CD4-positive, alpha-beta T cell treated with Interleukin-15 for 1 hour (primary cell): Measurements from ENCODE around the gene RCC1.
"Not testable (repeated sequence)": the region's sequence is repeated elsewhere in the genome, so short reads cannot be mapped to it uniquely, and the experiment has no call there.

Source experiments
- DNase-seq: peaks from one replicate; pipeline ENCODE4 v3.0.0-alpha.2; 2020

The RCC1 gene, protein sequence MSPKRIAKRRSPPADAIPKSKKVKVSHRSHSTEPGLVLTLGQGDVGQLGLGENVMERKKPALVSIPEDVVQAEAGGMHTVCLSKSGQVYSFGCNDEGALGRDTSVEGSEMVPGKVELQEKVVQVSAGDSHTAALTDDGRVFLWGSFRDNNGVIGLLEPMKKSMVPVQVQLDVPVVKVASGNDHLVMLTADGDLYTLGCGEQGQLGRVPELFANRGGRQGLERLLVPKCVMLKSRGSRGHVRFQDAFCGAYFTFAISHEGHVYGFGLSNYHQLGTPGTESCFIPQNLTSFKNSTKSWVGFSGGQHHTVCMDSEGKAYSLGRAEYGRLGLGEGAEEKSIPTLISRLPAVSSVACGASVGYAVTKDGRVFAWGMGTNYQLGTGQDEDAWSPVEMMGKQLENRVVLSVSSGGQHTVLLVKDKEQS

DNA sequence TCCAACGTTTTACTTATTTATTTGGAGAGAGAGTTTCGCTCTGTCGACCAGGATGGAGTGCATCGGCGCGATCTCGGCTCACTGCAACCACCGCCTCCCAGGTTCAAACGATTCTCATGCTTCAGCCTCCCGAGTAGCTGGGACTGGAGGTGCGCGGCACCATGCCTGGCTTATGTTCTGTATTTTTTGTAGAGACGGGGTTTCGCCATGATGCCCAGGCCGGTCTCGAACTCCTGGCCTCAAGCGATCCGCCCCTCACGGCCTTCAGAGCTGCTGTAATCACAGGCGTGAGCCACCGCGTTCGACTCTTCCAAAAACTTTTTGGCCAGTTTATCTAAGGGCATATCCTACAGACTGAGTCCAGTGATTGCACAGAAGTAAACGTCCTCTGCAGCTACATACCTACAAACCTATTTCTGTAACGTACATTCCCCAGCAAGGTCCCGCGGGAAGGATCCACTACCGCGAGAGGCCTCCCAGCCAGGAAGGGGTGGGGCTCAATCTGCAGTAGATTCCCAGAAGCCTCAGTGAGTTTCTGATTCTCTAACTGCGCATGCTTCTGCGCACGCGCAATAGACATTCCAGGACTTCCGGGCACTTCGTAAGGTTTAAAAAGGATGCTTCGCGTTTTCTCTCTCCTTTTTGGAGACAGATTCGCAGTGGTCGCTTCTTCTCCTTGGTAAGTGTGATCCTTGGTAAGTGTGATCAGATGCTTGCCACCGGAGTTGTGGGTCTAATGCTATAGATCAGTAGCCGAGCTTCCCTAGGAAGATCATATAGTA lies at the start of gene RCC1:
Gene RCC1, plus strand, starts transcription at position 638 of the 782 bp plus-strand sequence. CDS start 23,824 bp downstream, outside the sequence.
- DNase-seq = peak; percentile 98

DNA sequence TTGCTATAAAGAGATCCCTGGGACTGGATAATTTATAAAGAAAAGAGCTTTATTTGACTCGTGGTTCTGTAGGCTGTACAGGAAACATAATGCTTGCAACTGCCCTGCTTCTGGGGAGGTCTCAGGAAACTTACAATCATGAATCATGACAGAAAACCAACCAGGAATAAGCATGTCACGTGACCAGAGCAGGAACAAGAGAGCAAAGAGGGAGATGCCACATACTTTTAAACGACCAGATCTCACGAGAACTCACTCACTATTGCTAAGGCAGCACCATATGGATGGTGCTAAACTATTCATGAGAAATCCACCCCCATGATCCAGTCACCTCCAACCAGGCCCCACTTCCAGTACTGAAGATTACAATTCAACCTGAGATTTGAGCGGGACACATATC lies 49.8 kb upstream of the RCC1 start:
- no peak for DNase-seq

DNA sequence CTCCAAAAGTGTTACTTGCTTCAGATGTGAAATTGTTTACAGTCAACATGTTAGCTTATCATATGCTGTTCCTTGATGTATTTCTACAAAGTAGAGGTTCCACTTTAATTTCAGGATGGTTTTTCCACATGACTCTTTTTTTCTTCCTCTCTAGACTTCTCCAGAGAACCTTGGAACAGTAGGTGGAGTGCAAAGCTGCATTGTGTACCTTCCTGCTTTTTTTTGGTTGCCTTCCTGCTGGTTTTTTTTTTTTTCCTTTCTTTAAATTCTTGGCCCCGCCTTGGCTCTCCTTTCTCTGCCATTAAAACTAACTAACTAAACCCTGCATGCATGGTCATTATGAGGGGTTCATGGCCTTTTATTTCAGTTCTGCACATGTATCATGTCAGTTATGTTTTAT lies 48.2 kb upstream of the RCC1 start:
- no peak for DNase-seq

DNA sequence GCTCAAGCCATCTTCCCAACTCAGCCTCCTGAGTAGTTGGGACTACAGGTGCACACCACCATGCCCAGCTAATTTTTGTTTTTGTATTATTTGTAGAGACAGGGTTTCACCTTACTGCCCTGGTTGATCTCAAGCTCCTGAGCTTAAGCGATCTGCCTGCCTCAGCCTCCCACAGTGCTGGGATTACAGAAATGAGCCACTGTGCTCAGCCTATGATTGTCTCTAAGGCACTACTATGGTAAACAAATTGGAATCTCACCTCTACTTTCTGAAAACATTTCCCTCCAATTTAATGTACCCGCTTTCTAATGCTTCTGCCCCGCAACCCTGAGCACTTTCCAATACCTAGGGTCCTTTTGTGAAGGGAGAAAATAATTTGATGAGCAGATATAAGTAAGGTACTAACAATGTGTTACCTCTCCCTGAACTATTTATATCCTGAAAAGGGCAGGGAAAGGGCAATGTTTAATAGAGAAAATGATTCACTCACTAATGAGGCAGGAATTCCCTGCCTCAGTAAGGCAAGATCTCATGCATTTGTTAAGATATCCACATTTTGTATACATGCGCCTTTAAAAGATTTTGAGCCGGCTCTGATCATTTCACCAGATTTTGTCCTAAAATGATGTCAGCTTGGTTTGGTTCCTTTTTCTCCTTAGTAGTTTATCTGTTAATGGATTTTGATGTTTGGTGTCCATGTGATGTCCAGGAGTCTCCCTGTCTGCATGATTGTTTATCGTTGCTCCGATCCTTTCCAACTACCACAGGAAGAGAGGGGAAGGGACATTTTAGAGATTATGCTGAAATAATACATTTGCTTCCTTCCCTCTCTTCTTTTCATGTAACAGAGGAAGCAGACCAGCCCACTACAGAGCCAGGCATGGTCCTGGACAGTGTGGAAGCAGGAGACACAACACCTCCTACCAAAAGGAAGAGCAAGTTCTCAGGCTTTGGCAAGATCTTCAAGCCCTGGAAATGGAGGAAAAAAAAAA lies 47.3 kb upstream of the RCC1 start:
- DNase-seq = no peak

DNA sequence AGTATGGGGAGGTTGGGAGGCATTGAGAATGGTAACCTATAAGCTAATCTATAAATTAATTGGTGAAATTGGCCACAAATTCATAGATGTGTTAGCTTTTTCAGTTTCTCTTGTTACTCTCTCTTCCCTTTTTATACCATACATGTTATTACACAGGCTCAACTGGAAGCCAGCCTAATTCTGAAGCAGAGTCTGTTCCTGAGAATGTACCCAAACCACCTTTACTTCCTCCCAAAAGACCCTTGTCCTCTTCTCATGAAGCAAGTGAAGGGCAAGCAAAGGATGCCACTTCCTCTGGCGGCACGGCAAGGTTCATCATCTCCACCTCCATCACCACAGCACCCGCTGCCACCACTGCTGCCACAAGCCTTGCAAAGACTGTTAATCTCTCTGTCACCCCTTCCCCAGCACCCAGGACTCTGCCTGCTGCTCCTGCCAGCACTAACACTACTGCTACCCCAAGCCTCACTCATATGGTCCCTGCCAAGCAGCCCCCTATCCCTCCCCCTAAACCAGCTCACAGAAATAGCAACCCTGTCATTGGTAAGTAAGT lies 39.5 kb upstream of the RCC1 start:
- no peak for DNase-seq

DNA sequence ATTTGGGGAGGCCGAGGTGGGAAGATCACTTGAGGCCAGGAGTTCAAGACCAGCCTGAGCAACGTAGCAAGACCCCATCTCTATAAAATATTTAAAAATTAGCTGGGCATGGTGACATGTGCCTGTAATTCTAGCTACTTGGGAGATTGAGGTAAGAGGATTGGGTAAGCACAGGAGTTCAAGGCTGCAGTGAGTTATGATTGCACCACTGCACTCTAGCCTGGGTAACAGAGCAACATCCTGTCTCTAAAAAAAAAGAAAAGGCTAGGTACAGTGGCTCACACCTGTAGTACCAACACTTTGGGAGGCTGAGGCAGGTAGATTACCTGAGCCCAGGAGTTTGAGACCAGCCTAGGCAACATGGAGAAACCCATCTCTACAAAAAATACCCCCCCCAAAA lies 35.7 kb upstream of the RCC1 start:
- DNase-seq = no peak

DNA sequence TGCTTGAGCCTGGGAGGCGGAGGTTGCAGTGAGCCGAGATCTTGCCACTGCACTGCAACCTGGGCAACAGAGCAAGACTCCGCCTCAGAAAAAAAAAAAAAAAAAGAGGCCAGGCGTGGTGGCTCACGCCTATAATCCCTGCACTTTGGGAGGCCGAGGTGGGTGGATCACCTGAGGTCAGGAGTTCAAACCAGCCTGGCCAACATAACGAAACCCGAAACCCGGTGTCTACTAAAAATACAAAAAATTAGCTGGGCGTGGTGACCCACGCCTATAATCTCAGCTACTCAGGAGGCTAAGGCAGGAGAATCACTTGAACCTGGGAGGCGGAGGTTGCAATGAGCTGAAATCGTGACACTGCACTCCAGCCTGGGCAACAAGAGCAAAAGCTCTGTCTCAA lies 26.3 kb upstream of the RCC1 start:
- not testable (repeated sequence) for DNase-seq

DNA sequence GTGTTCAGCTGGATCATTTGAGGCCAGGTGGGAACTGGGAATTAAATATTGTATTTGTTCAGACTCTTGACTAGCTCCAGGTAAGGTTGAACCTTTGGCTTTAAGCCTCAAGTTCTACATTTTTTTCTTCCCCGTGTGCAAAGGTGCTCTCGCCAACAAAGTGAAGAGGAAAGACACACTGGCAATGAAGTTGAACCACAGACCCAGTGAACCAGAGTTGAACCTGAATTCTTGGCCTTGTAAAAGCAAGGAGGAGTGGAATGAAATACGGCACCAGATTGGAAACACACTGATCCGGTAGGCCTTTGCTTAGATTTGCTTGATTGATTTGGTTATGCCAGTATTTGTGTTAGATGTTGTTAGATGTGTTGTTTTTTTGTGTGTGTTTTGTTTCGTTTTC lies 25.5 kb upstream of the RCC1 start:
- DNase-seq = no peak

DNA sequence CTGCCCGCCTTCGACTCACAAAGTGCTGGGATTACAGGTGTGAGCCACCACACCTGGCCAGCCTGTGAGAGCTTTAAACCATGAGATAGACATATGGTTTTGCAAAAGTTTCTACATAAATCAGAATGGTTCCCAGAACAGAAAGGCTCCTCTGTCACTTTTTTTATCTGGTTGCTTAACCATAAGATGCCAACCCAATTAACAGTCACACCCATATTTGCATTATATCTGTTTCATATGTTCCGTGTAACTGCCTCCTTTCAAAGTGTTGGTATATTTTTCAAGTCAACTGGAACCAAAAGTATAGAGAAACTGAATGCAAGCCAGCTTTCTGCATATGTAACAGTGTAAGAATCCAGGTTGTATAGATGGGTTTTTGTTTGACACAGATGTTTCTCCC lies 23.7 kb upstream of the RCC1 start:
- no peak for DNase-seq

DNA sequence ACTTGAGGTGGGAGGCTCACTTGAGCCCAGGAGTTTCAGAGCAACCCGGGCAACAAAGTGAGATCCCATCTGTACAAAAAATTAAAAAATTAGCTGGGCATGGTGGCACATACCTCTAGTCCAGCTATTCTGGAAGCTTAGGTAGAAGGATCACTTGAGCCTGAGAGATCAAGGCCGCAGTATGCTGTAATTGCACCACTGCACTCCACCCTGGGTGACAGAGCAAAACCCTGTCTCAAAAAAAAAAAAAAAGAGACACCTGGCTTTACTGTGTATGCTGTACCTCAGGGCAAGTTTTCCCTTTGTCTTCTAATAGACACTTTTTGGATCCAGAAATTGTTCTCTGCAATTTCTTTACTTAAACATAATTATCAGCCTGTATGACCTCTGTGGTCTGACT lies 23.1 kb upstream of the RCC1 start:
- DNase-seq = no peak

DNA sequence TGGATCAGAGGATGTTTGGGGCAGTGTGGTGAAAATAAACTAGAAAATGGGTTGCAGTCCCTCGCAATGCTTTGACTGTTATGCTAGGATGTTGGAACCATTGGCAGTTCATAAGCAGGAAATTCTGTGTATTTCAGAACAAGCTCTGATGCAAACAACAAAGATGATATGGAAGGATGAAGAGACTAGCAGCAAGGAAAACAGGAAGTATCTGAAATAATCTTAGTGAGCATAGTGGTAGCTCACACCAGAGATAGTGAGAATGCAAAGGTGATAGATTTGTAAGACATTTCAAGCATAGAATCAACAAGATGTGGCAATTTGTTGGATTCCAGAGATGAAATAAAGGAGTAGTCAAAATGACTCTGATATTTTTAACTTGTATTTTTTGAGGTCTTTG lies 11.1 kb upstream of the RCC1 start:
- DNase-seq = no peak

DNA sequence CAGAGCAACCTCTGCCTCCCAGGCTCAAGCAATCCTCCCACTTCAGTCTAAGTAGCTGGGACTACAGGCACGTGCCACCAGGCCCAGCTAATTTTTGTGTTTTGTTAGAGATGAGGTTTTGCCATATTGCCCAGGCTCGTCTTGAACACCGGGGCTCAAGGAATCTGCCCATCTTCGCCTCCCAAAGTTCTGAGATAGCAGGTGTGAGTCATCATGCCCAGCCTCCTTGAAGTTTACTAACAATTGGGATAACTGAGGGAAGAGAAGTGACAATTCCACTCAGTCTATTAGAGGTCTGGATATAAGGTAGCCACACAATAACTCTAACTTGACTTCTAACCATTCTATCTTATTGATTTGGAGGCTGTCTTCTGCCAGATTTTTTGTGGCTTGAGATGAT lies 6.3 kb upstream of the RCC1 start:
- no peak for DNase-seq

DNA sequence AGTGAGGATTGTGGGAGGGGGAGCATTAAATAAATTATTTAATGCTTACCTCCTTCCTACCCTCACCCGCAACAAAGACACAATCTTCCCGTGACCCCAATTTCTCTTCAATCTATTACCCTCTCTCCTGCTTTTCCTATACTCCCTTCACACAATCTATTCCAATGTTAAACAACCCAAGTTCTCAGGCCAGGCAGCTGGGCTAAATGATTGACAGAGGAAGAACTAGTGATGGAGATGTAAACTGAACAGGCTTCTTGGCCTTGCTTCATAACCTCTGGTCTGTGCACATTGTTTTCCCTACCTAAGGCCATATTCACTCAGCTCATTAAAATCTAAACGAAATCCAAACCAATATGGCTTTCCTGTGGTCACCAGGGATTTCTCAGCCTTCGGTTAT lies 3.9 kb upstream of the RCC1 start:
- no peak for DNase-seq

DNA sequence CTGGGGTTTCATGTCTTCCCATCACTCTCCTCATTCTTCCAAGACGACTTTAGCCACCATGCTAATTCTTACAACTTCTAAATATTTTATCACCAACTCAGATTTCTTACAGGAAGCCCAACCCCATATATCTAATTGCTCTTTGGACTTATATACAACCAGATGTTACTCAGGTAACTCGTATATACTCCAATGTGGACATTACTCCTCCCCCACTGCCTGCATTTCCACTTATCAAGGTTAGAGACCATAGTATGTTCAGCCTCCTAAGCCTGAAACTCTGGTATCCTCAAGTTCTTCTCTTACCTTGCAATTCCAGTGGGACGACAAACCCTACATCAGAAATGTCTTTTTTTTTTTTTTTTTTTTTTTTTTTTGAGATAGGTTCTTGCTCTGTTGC lies 2.7 kb upstream of the RCC1 start:
- no peak for DNase-seq

DNA sequence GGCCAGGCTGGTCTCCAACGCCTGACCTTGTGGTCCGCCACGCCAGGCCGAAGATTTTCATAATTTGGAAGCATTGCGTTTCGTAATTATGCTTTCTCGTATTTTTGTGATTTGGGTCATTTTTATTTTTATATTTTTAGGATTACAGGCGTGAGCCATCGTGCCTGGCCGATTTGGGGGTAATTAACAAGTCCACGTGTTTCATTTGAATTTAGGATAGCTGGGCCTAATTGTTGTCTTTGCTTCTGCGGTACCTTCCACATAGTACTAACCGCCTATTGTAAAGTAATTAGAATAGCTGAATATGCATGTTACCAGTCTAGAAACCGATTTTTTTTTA lies 1.0 kb downstream of the RCC1 start:
- no peak for DNase-seq

DNA sequence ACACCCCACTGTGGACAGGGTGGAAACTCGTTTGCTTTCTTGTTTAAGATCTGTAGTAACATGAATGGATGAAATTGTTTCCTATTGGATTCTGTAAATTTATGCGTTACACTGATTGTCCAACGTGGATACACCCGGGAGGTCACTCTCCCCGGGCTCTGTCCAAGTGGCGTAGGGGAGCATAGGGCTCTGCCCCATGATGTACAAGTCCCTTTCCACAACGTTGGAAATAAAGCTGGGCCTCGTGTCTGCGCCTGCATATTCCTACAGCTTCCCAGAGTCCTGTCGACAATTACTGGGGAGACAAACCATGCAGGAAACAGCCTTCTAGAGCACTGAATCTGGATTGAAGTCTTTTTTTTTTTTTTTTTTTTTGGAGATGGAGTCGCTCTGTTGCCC lies 1.4 kb downstream of the RCC1 start:
- DNase-seq = no peak

DNA sequence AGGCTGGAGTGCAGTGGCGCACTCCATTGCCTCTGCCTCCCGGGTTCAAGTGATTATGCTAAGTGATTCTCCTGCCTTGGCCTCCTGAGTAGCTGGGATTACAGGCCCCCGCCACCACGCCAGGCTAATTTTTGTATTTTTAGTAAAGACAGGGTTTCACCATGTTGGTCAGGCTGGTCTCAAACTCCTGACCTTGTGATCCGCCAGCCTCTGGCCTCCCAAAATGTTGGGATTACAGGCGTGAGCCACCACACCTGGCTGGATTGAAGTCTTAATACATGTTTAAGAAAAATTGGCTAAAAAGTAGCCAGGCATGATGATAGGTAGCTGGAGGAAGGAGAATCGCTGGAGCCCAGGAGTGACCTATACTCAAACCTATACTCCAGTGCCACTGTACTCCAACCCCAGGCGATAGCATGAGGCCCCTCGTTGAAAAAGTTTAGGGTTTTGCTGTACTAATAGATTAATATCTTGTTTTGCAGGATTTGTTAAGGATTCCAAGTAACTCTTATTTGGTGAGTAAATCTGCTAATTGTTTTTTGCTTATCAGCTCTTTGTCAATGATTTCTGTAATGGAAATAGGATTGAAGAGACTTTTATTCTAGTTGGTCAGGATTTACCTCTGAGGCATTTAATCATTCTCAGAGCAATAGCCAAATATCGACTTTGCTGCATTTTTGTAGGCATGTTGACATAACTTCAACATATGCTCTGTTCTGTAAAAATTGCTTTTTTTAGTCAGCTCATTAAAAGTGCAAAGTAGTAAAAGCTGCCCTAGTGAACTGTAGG lies 2.0 kb downstream of the RCC1 start:
- DNase-seq = no peak

DNA sequence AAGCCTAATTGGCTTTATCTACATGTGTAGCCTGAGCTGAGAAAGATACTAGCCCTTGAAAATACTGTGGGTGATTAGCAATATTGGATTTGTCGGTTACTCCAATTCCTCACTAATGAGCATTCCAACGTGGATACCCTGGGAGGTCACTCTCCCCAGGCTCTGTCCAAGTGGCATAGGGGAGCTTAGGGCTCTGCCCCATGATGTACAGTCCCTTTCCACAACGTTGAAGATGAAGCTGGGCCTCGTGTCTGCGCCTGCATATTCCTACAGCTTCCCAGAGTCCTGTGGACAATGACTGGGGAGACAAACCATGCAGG lies 2.6 kb downstream of the RCC1 start:
- DNase-seq = no peak

DNA sequence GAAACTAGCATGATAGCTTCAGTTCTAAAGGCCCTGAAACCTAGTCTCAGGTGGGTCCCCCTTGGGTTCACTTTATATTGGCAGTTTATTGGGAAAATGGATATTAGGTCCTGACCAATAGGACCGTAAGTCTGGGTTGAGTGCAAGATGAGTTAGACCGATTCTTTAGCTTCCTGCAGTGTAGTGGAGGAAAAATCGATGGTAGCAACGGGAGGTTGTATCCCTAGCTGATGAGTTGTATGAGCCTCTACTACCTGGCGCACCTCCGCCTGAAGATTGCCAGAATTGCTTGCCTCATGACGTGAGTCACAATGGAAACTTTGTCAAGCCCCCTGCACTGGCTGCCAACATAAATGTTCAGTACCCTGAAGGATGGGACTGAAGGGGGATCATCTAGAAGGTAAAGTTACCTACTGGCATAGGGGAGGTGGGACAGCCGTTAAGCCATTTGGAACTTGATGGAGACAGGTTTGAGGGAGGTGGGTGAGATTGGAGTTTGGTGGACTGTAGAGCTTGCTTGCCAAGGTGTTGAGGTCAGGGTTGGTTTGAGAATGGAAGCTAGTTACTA lies 3.9 kb downstream of the RCC1 start:
- DNase-seq = no peak

DNA sequence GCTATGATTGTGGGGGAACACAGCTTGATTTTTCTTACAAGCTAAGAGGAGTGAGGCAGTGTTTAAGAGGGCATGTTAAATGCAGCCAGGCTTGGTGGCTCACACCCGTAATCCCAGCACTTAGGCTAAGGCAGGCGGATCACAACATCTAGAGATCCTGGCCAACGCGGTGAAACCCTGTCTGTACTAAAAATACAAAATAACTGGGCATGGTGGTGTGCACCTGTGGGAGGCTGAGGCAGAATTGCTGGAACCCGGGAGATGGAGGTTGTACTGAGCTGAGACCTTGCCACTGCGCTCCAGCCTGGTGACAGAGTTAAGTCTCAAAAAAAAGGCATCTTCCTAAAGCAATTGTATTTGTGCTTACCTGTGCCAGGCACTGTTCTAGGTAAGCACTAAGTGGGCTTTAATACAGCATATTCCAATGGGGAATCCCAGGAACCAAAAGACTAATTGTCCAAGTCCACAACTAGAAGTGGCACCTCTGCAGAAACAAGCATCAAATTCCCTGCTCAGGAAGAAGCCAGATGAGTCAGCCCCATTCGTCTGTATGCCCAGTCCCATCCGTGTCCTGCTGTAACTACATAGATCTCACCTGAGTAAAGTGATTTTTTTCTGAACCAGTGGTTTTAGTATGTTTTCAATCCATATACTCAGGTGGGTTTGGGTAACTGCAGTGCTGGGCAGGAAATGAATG lies 4.6 kb downstream of the RCC1 start:
- DNase-seq = no peak

DNA sequence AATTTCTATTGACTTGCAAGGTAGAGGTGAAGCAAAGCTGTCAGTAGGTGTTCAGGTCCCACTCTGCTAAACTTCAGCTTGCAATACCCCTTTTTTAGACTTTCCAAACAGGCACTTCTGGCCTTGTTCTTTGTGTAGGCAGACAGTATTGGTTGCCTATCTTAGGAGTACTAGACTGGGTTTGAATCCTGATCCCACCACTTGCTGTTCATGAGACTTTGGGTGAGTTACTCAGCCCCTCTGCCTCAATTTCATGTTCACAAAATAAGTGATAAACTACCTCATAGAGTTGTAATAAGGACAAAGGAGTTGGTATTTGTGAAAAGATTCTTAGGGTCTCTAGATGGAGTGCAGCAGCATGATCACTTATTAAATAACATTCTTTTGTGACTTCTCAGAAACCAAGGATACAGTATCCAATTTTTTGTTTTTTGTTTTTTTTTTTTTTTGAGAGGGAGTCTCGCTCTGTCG lies 5.2 kb downstream of the RCC1 start:
- DNase-seq = no peak
